Thoracic aorta (tissue), 2 donors: ENCODE measurements around the gene CMTM8. TPM values are rescaled to one million over a fixed set of nuclear protein-coding genes. Genes with fewer than 3 reads are reported as not detected.

Experiments used
- ATAC-seq: fragments of 150-250 bp; one replicate; pipeline ENCODE4 v1.8.0; 2017; ENCODE audit warnings: low read depth; ENCODE audit not compliant: insufficient number of reproducible peaks, low FRiP score
- DNase-seq: peaks from one replicate; pipeline ENCODE4 v3.0.0-alpha.2; 2020; ENCODE audit warnings: low spot score
- H3K27ac ChIP-seq, 2 donors: fragments of 200-600 bp; sonication (generic); 1 replicate in 1 of 2; 2 replicates in 1 of 2; pipeline ENCODE4 v1.5.1; 2016; ENCODE audit warnings: mild to moderate bottlenecking in 2 of 2, moderate library complexity in 2 of 2
- H3K27me3 ChIP-seq: fragments of 200-600 bp; sonication (generic); replicated peaks from 2 replicates; pipeline ENCODE4 v1.6.0; 2016; ENCODE audit warnings: mild to moderate bottlenecking; ENCODE audit not compliant: insufficient read depth
- H3K36me3 ChIP-seq: fragments of 200-600 bp; sonication (generic); one replicate; pipeline ENCODE4 v1.5.1; 2016
- H3K4me1 ChIP-seq, 2 donors: fragments of 200-600 bp; sonication (generic); 1 replicate in 1 of 2; 2 replicates in 1 of 2; pipeline versions ENCODE4 v1.5.1 to v1.6.0; 2016; ENCODE audit warnings: low read depth in 2 of 2, mild to moderate bottlenecking in 1 of 2; ENCODE audit not compliant: control insufficient read depth in 1 of 2
- H3K4me3 ChIP-seq: fragments of 200-600 bp; sonication (generic); 2 replicates; pipeline ENCODE4 v1.5.1; 2016; ENCODE audit warnings: mild to moderate bottlenecking
- H3K9me3 ChIP-seq: fragments of 200-600 bp; sonication (generic); 2 replicates; pipeline ENCODE4 v1.5.1; 2016
- total RNA-seq, 2 donors: library from RNA; depleted of rRNA; stranded (reverse); fragments of >200 nt; gene quantifications; one replicate each; pipeline versions ENCODE4 v1.1.0 to v1.2.3, GENCODE V29; 2016
- TF ChIP-seq, protein P1 (sequence below): fragments of 200-600 bp; sonication (generic); IDR thresholded peaks from one replicate; pipeline ENCODE4 v1.5.1; 2019; ENCODE audit warnings: antibody characterized with exemption

Gene CMTM8
- total RNA-seq, 2 donors from 2014 or later = 2.8 TPM; not detected in 1

DNA sequence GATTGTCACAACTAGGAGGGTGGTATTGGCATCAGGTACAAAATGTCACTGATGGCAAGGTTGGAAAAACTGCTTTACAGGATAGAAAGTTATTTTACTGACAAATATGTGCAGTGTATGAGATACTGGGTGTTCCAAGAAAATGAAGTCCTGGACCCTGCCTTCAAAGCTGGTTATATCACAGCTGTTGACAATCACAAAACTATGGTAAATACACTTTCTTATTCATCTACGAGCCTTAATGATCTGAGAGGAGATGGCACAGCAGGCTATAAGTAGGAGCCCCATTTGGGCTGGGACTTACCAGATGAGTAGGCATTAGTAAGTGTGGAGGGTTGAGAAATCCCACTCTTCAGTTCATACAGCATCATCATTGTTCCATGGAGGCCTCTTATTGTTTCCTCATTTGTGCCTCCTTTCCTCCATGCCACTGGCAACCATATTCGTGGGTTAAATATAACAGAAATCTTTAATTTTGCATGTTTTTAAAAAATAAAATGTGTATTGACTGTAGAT is 66.9 kb downstream of the CMTM8 start:
- peak overlapping the region; percentile 24 for H3K4me3 ChIP-seq
- no peaks in the 10 kb centered on the region for H3K27me3 ChIP-seq
- no peak for DNase-seq
- H3K9me3 ChIP-seq = no peaks in the 10 kb centered on the region
- no peak for ATAC-seq
- TF ChIP-seq, protein P1, sequence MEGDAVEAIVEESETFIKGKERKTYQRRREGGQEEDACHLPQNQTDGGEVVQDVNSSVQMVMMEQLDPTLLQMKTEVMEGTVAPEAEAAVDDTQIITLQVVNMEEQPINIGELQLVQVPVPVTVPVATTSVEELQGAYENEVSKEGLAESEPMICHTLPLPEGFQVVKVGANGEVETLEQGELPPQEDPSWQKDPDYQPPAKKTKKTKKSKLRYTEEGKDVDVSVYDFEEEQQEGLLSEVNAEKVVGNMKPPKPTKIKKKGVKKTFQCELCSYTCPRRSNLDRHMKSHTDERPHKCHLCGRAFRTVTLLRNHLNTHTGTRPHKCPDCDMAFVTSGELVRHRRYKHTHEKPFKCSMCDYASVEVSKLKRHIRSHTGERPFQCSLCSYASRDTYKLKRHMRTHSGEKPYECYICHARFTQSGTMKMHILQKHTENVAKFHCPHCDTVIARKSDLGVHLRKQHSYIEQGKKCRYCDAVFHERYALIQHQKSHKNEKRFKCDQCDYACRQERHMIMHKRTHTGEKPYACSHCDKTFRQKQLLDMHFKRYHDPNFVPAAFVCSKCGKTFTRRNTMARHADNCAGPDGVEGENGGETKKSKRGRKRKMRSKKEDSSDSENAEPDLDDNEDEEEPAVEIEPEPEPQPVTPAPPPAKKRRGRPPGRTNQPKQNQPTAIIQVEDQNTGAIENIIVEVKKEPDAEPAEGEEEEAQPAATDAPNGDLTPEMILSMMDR = no peak
- no peaks in the 10 kb centered on the region for H3K36me3 ChIP-seq
- H3K27ac ChIP-seq = no peak overlapping the region
- H3K4me1 ChIP-seq = peaks cover 0 to 10% of the 10 kb centered on the region in 2 donors

DNA sequence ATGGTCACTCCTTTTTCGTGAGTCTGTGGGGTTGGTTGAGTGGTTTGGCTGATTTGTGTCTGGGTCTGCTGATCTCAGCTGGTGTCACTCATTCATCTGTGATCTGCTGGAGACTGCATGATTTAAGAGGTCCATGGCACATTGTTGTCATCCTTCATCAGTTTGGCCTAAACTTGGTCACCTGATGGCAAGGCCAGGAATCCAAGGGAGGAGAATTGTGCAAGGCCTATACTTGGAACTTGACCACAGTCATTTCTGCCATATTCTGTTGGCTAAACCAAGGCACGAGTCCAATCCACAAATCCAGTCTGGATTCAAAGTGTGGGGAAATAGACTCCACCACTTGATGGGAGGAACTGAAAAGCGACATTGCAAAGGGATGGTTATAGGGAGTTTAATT is 67.6 kb downstream of the CMTM8 start:
- H3K27me3 ChIP-seq = no peaks in the 10 kb centered on the region

DNA sequence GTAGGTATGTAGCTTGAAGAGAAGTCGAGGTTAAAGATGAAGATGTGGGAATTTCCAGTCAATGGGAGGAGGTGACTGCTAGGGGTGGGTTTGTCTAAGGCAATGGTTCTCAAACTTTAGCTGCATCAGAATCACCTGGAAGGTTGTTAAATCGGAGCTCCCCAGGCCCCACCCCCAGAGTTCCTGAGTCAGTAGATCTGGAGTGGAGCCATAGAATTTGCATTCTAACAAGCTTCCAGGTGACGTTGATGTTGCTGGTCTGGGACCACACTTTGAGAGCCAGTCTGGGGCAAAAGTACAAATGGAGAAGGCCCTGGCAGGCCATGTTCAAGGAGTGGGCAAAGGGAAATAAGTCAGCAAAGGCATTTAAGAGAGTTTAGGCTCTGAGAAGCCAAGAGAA is 69.1 kb downstream of the CMTM8 start:
- H3K9me3 ChIP-seq = no peaks in the 10 kb centered on the region
- TF ChIP-seq, protein P1 = no peak
- no peaks in the 10 kb centered on the region for H3K36me3 ChIP-seq
- ATAC-seq (no peak), DNase-seq (no peak)
- peaks cover 0 to 10% of the 10 kb centered on the region in 2 donors for H3K4me1 ChIP-seq
- H3K27ac ChIP-seq = no peak overlapping the region
- no peaks in the 10 kb centered on the region for H3K27me3 ChIP-seq
- H3K4me3 ChIP-seq = no peak overlapping the region

More for the DNA sequence above, 67.6 kb downstream of the CMTM8 start:
- H3K36me3 ChIP-seq = no peaks in the 10 kb centered on the region
- no peak overlapping the region for H3K4me3 ChIP-seq
- H3K4me1 ChIP-seq = peaks cover 0 to 10% of the 10 kb centered on the region in 2 donors
- H3K27ac ChIP-seq = no peak overlapping the region
- TF ChIP-seq, protein P1 = no peak
- no peak for ATAC-seq
- no peaks in the 10 kb centered on the region for H3K9me3 ChIP-seq
- no peak for DNase-seq

DNA sequence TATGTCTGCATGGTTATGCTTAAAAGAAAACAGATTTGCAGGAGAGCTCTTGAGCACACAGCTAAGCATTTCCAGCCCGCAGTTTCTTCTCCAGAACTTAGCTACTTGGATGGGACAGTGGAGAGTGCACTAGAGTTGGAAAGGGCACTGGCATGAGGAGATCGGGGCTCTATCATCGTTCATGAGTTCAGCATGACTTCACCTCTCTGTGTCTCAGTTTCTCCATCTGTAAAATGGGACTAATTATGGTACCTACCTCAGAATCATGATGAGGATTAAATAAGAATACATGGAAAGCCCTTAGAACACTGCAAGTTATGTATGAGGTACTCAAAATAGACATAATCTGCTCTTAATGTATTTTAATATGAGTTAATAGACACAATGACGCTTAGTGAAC is 69.9 kb downstream of the CMTM8 start:
- no peak for ATAC-seq
- TF ChIP-seq, protein P1 = no peak
- H3K36me3 ChIP-seq = no peaks in the 10 kb centered on the region
- H3K4me3 ChIP-seq = no peak overlapping the region
- H3K27me3 ChIP-seq = no peaks in the 10 kb centered on the region
- DNase-seq = no peak
- no peak overlapping the region for H3K27ac ChIP-seq
- no peaks in the 10 kb centered on the region for H3K9me3 ChIP-seq
- peaks cover 0 to 10% of the 10 kb centered on the region in 2 donors for H3K4me1 ChIP-seq

DNA sequence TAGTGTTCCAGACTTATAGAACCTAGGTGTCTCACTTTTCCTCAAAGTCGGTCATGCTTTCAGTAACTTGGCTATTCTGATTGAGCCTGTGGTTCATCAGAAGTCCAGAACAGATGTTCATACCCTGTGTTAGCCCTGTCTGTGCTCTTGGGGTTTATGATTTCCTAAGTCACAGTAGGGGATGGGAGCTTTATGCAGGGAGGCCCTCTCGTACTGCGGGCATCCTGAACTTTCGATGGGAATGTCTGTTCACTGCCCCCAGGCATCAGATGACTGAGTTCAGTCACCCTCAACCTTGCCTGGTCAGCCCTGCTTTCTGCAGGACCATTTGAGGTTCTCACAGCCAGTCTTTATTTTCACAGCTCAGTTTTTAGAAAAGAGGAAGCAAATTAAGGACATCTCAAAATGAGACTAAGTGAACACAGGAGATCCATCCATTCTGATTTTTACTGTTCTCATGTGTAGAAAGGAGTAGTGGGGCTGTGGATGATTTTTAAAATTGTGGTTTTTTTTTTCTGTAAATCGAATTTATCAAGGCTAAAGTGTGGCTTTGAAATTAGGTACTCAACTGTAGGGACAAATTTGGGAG is 71.3 kb downstream of the CMTM8 start:
- TF ChIP-seq, protein P1 = no peak
- Histone ChIP-seq H3K9me3 (no peaks in the 10 kb centered on the region), H3K4me3 (no peak overlapping the region), H3K36me3 (no peaks in the 10 kb centered on the region), H3K27me3 (no peaks in the 10 kb centered on the region), H3K4me1 (peaks cover 0 to 3% of the 10 kb centered on the region in 2 donors), H3K27ac (no peak overlapping the region)
- ATAC-seq (no peak), DNase-seq (no peak)
